ENCODE measurements around the gene AIF1.

DNA sequence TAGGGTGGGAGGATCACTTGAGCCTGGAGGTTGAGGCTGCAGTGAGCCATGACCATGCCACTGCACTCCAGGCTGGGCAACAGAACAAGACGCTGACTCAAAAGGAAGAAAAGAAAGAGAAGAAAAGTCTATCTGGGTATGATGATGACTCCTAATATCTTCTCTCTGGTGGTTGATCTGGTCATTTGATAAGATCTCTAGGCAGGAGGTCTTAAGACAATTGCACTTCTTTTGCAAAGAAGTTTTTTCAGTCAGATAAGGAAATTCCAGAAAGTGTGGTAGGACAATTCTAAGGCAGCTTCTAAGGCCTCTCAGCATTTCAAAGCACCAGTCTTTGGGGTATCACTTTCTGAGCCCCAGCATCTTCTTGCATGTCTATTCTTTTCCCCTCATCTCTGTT, 7.7 kb upstream of the AIF1 start:
- TF ChIP-seq, protein P1, sequence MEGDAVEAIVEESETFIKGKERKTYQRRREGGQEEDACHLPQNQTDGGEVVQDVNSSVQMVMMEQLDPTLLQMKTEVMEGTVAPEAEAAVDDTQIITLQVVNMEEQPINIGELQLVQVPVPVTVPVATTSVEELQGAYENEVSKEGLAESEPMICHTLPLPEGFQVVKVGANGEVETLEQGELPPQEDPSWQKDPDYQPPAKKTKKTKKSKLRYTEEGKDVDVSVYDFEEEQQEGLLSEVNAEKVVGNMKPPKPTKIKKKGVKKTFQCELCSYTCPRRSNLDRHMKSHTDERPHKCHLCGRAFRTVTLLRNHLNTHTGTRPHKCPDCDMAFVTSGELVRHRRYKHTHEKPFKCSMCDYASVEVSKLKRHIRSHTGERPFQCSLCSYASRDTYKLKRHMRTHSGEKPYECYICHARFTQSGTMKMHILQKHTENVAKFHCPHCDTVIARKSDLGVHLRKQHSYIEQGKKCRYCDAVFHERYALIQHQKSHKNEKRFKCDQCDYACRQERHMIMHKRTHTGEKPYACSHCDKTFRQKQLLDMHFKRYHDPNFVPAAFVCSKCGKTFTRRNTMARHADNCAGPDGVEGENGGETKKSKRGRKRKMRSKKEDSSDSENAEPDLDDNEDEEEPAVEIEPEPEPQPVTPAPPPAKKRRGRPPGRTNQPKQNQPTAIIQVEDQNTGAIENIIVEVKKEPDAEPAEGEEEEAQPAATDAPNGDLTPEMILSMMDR (IDR thresholded peaks at IDR 0.05; ENCODE audit: low read depth, low read length, poor library complexity, severe bottlenecking): no peak
- no peak for TF ChIP-seq EZH2phosphoT487 (IDR thresholded peaks at IDR 0.05; ENCODE audit: borderline replicate concordance, low read length)

All from DOHH2 (cell line).